IMR-90 (cell line): ENCODE data around the gene KRT78. TPM values are rescaled to one million over a fixed set of nuclear protein-coding genes. Genes with fewer than 3 reads are reported as not detected.

Experiments used
- ATAC-seq: fragments of 200-7000 bp; cut with Tn5 transposase; 2 replicates; pipeline ENCODE4 v1.9.1; 2020; ENCODE audit warnings: low read depth, mild to moderate bottlenecking, moderate library complexity
- BruUV-seq: library from RNA; stranded (reverse); fragments of 400-500 nt; replicated peaks from 2 replicates; lab custom pipeline; 2021; lab: Mats Ljungman, UMichigan
- CTCF ChIA-PET: fragments of 300-600 bp; formaldehyde crosslinking; extraction: SDS; loops from one replicate; lab custom pipeline; 2021; ENCODE audit warnings: antibody characterized with exemption; lab: Yijun Ruan, JAX
- POLR2A ChIA-PET: fragments of 300-600 bp; sonication (Branson Sonifier 250); formaldehyde crosslinking; loops from one replicate; lab custom pipeline; 2022; ENCODE audit warnings: antibody characterized with exemption; ENCODE audit not compliant: unreplicated experiment; lab: Charles Lee
- DNase-seq: peaks from one replicate; pipeline ENCODE4 v3.0.0; 2013
- H2AFZ ChIP-seq: replicated peaks from 2 replicates; pipeline ENCODE3; 2013; ENCODE audit warnings: low read length, mild to moderate bottlenecking; ENCODE audit not compliant: poor library complexity
- H2AK5ac ChIP-seq: 2 replicates; pipeline ENCODE4 v1.6.1; 2013; ENCODE audit warnings: low read depth, low read length, inconsistent platforms
- H2AK9ac ChIP-seq: replicated peaks from 2 replicates; pipeline ENCODE3; 2013; ENCODE audit warnings: mild to moderate bottlenecking, low read depth, low read length, moderate library complexity; ENCODE audit not compliant: poor library complexity
- H2BK120ac ChIP-seq: 2 replicates; pipeline ENCODE4 v1.6.1; 2013; ENCODE audit warnings: low read depth, low read length, inconsistent platforms
- H2BK15ac ChIP-seq: 3 replicates; pipeline ENCODE4 v1.6.1; 2013; ENCODE audit warnings: low read depth, low read length, inconsistent platforms
- H2BK20ac ChIP-seq: 2 replicates; pipeline ENCODE4 v1.6.1; 2013; ENCODE audit warnings: low read depth, mild to moderate bottlenecking, inconsistent platforms, low read length, moderate library complexity
- H2BK5ac ChIP-seq: 2 replicates; pipeline ENCODE4 v1.6.1; 2013; ENCODE audit warnings: mild to moderate bottlenecking, low read depth, low read length, inconsistent platforms; ENCODE audit not compliant: poor library complexity, severe bottlenecking
- H3K14ac ChIP-seq: replicated peaks from 2 replicates; pipeline ENCODE4 v1.6.1; 2013; ENCODE audit warnings: low read depth, low read length, inconsistent platforms
- H3K18ac ChIP-seq: 2 replicates; pipeline ENCODE4 v1.6.1; 2013; ENCODE audit warnings: low read depth, low read length, control low read depth
- H3K23ac ChIP-seq: 2 replicates; pipeline ENCODE4 v1.6.1; 2013; ENCODE audit warnings: low read depth, low read length, inconsistent platforms
- H3K27ac ChIP-seq: 2 replicates; pipeline ENCODE4 v1.5.1; 2013; ENCODE audit warnings: mild to moderate bottlenecking, control low read depth, low read length; ENCODE audit not compliant: insufficient read depth
- H3K27me3 ChIP-seq: 2 replicates; pipeline ENCODE4 v1.6.1; 2013; ENCODE audit warnings: low read length; ENCODE audit not compliant: control insufficient read depth, insufficient read depth
- H3K36me3 ChIP-seq: 2 replicates; pipeline ENCODE4 v1.6.1; 2013; ENCODE audit warnings: low read length, mixed read lengths; ENCODE audit not compliant: control insufficient read depth, insufficient read depth
- H3K4ac ChIP-seq: 2 replicates; pipeline ENCODE4 v1.6.1; 2013; ENCODE audit warnings: low read depth, low read length, inconsistent platforms
- H3K4me1 ChIP-seq: 2 replicates; pipeline ENCODE4 v1.6.1; 2013; ENCODE audit warnings: low read length, mixed read lengths; ENCODE audit not compliant: control insufficient read depth, insufficient read depth
- H3K4me2 ChIP-seq: 2 replicates; pipeline ENCODE4 v1.6.1; 2013; ENCODE audit warnings: low read depth, mild to moderate bottlenecking, control low read depth, low read length, moderate library complexity
- H3K4me3 ChIP-seq: 2 replicates; pipeline ENCODE4 v1.5.1; 2013; ENCODE audit warnings: low read depth, mild to moderate bottlenecking, control low read depth, low read length, moderate library complexity; ENCODE audit not compliant: insufficient read depth
- H3K56ac ChIP-seq: 2 replicates; pipeline ENCODE4 v1.6.1; 2013; ENCODE audit warnings: low read length, inconsistent platforms; ENCODE audit not compliant: insufficient read depth; ENCODE audit errors: extremely low read depth
- H3K79me1 ChIP-seq, 2 experiments: 2 replicates each; pipeline ENCODE4 v1.6.1; 2013; ENCODE audit warnings: low read length in 2 of 2, inconsistent platforms in 1 of 2, low read depth in 1 of 2
- H3K9ac ChIP-seq: 2 replicates; pipeline ENCODE4 v1.6.1; 2013; ENCODE audit warnings: low read depth, low read length, control low read depth
- H3K9me1 ChIP-seq: 2 replicates; pipeline ENCODE4 v1.6.1; 2013; ENCODE audit warnings: low read length, inconsistent platforms; ENCODE audit not compliant: insufficient read depth
- H3K9me3 ChIP-seq: 2 replicates; pipeline ENCODE4 v1.6.1; 2013; ENCODE audit warnings: low read length; ENCODE audit not compliant: control insufficient read depth, insufficient read depth
- H4K20me1 ChIP-seq: 2 replicates; pipeline ENCODE4 v1.6.1; 2013; ENCODE audit warnings: low read length, inconsistent platforms; ENCODE audit not compliant: insufficient read depth
- H4K5ac ChIP-seq: 2 replicates; pipeline ENCODE4 v1.6.1; 2013; ENCODE audit warnings: mild to moderate bottlenecking, low read depth, low read length, control low read depth
- H4K8ac ChIP-seq, 2 experiments: 2 replicates each; pipeline ENCODE4 v1.6.1; 2013; ENCODE audit warnings: low read depth in 2 of 2, low read length in 2 of 2, control low read depth in 1 of 2, inconsistent platforms in 1 of 2
- H4K91ac ChIP-seq: 2 replicates; pipeline ENCODE4 v1.6.1; 2013; ENCODE audit warnings: low read depth, low read length, inconsistent platforms; ENCODE audit not compliant: insufficient read depth
- BHLHE40 ChIP-seq: fragments of 150-350 bp; IDR thresholded peaks from 2 replicates; pipeline ENCODE4 v1.6.1; 2016; ENCODE audit warnings: mild to moderate bottlenecking, low read depth, low read length
- CEBPB ChIP-seq: IDR thresholded peaks from 2 replicates; pipeline ENCODE4 v1.6.1; 2012; ENCODE audit warnings: low read depth, low read length, improper control_type of control experiment
- ELK1 ChIP-seq: fragments of 150-350 bp; IDR thresholded peaks from 2 replicates; pipeline ENCODE4 v1.6.1; 2016; ENCODE audit warnings: low read depth, mild to moderate bottlenecking, low read length, moderate library complexity, borderline replicate concordance
- FOS ChIP-seq: fragments of 150-350 bp; IDR thresholded peaks from 2 replicates; pipeline ENCODE4 v1.6.1; 2016; ENCODE audit warnings: low read depth, low read length
- MAFK ChIP-seq: IDR thresholded peaks from 2 replicates; pipeline ENCODE4 v1.6.1; 2012; ENCODE audit warnings: low read depth, low read length, improper control_type of control experiment
- MAZ ChIP-seq: IDR thresholded peaks from 2 replicates; pipeline ENCODE4 v1.6.1; 2012; ENCODE audit warnings: low read depth, mild to moderate bottlenecking, low read length, improper control_type of control experiment, moderate library complexity, borderline replicate concordance
- MXI1 ChIP-seq: IDR thresholded peaks from 2 replicates; pipeline ENCODE4 v1.6.1; 2012; ENCODE audit warnings: low read depth, mild to moderate bottlenecking, low read length, moderate library complexity, borderline replicate concordance
- NFE2L2 ChIP-seq: fragments of 150-350 bp; IDR thresholded peaks from 2 replicates; pipeline ENCODE4 v1.6.1; 2016; ENCODE audit warnings: low read depth, mild to moderate bottlenecking, low read length
- RCOR1 ChIP-seq: IDR thresholded peaks from 2 replicates; pipeline ENCODE4 v1.6.1; 2012; ENCODE audit warnings: mild to moderate bottlenecking, low read length, improper control_type of control experiment; ENCODE audit not compliant: insufficient replicate concordance
- RFX5 ChIP-seq: IDR thresholded peaks from 2 replicates; pipeline ENCODE4 v1.8.0; 2012; ENCODE audit warnings: low read depth, mild to moderate bottlenecking, low read length, moderate library complexity
- WGBS, 2 experiments: methylation state at CpG; one replicate each; pipeline versions ENCODE4 v1.1.5 to v1.1.7; 2013; ENCODE audit warnings: missing lambda C conversion rate in 2 of 2; ENCODE audit not compliant: insufficient read length in 1 of 2; ENCODE audit errors: extremely low coverage in 2 of 2; 5-methylcytosine and 5-hydroxymethylcytosine counted together
- dilution Hi-C: fragments of 300-500 bp; cut with HindIII; formaldehyde crosslinking; loops from one replicate; pipeline ENCODE4 v1.14.3; 2018; ENCODE audit warnings: low sequenced_read_pairs; ENCODE audit not compliant: unreplicated experiment
- in situ Hi-C: fragments of 300-500 bp; cut with MboI; formaldehyde crosslinking; loops from 3 replicates; pipeline ENCODE4 v1.14.3; 2019; ENCODE audit warnings: low sequenced_read_pairs, inconsistent platforms, mixed read lengths
- intact Hi-C: fragments of 100-400 bp; cut with micrococcal nuclease; formaldehyde crosslinking; loops from 2 replicates; pipeline ENCODE4 v1.10.0; 2022
- polyA plus RNA-seq, 3 experiments: library from polyadenylated mRNA; depleted of rRNA; stranded (reverse); fragments of >200 nt; gene quantifications; 2 replicates each; pipeline ENCODE4 v1.2.3, GENCODE V29; 2012; ENCODE audit warnings: low replicate concordance in 1 of 3
- total RNA-seq: library from RNA; depleted of rRNA; stranded (reverse); fragments of >200 nt; gene quantifications from 2 replicates; pipeline ENCODE4 v1.2.3, GENCODE V29; 2012
- TF ChIP-seq, protein P1 (sequence below): conservative IDR thresholded peaks from 2 replicates; pipeline ENCODE4 v1.5.1; 2012; ENCODE audit warnings: mild to moderate bottlenecking, low read depth, low read length, improper control_type of control experiment

KRT78 gene
- total and polyA plus RNA-seq, 2 of the 4 experiments (the other 2 are of a cell fraction) = not detected

DNA sequence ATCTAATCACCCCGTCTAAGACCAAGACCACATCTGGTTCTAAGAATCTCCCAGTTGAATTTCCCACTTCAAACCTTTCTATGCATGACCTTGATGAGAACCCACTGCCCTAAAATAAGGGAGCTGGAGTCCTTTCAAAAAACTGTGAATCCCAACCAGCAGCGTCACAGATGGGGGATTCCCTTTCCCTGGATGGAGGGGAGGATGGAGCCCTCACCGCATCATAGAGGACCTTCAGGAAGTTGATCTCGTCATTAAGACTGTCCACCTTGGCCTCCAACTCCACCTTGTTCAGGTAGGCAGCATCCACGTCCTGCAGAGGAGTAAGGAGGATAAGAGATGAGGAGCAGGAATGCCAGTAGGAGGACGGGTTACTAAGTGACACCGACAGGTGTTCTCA, 39.6 kb downstream of the KRT78 start:
- POLR2A ChIA-PET = no interaction called here
- H3K23ac ChIP-seq = no peak overlapping the region
- no peak overlapping the region for H2BK20ac ChIP-seq
- H3K4me1 ChIP-seq = peaks cover 4% of the 10 kb centered on the region
- no peak overlapping the region for H3K27ac ChIP-seq
- no peak overlapping the region for H3K18ac ChIP-seq
- no peak overlapping the region for H3K4me2 ChIP-seq
- H3K56ac ChIP-seq = no peak overlapping the region
- dilution Hi-C loops = no loop called here
- H2BK15ac ChIP-seq = no peak overlapping the region
- H3K9me3 ChIP-seq = no peaks in the 10 kb centered on the region
- CTCF ChIA-PET = no interaction called here
- H2AK5ac ChIP-seq = no peak overlapping the region
- no peak overlapping the region for H3K14ac ChIP-seq
- DNase-seq (no peak), ATAC-seq (no peak)
- H4K20me1 ChIP-seq = no peaks in the 10 kb centered on the region
- no peak overlapping the region for H4K8ac ChIP-seq
- no peak overlapping the region for H2BK5ac ChIP-seq
- no peak overlapping the region for H3K9ac ChIP-seq
- no peaks in the 10 kb centered on the region for H3K79me1 ChIP-seq
- BruUV-seq = no TSS peak
- H3K36me3 ChIP-seq = no peaks in the 10 kb centered on the region
- H4K91ac ChIP-seq = no peak overlapping the region
- H3K27me3 ChIP-seq = peaks cover 46% of the 10 kb centered on the region
- in situ Hi-C loops = no loop called here
- H2AK9ac ChIP-seq = no peak overlapping the region
- H3K4ac ChIP-seq = no peak overlapping the region
- H4K5ac ChIP-seq = no peak overlapping the region
- H3K9me1 ChIP-seq = no peaks in the 10 kb centered on the region
- H2BK120ac ChIP-seq = no peak overlapping the region
- intact Hi-C loops = no loop called here
- H2AFZ ChIP-seq = no peak overlapping the region
- WGBS, 2 experiments = 50% methylated on average over 1 of the region's 7 CpGs; no CpG with 5 or more reads in 1 of the 2 experiments
- TF ChIP-seq NFE2L2 (no peak), RCOR1 (no peak), MAZ (no peak), BHLHE40 (no peak), ELK1 (no peak), FOS (no peak), MXI1 (no peak), MAFK (no peak), RFX5 (no peak), CEBPB (no peak)
- TF ChIP-seq, protein P1, sequence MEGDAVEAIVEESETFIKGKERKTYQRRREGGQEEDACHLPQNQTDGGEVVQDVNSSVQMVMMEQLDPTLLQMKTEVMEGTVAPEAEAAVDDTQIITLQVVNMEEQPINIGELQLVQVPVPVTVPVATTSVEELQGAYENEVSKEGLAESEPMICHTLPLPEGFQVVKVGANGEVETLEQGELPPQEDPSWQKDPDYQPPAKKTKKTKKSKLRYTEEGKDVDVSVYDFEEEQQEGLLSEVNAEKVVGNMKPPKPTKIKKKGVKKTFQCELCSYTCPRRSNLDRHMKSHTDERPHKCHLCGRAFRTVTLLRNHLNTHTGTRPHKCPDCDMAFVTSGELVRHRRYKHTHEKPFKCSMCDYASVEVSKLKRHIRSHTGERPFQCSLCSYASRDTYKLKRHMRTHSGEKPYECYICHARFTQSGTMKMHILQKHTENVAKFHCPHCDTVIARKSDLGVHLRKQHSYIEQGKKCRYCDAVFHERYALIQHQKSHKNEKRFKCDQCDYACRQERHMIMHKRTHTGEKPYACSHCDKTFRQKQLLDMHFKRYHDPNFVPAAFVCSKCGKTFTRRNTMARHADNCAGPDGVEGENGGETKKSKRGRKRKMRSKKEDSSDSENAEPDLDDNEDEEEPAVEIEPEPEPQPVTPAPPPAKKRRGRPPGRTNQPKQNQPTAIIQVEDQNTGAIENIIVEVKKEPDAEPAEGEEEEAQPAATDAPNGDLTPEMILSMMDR = no peak
- H3K4me3 ChIP-seq = no peak overlapping the region
